GM18517 (cell line): ENCODE results near the gene S100A16.
"Not testable (repeated sequence)": the region's sequence is repeated elsewhere in the genome, so short reads cannot be mapped to it uniquely, and the experiment has no call there.

Source experiments
- ATAC-seq: cut with Tn5 transposase; IDR thresholded peaks from one replicate; pipeline ENCODE4 v1.9.1; 2021; ENCODE audit warnings: mild to moderate bottlenecking, moderate library complexity; ENCODE audit not compliant: unreplicated experiment

The S100A16 gene

DNA sequence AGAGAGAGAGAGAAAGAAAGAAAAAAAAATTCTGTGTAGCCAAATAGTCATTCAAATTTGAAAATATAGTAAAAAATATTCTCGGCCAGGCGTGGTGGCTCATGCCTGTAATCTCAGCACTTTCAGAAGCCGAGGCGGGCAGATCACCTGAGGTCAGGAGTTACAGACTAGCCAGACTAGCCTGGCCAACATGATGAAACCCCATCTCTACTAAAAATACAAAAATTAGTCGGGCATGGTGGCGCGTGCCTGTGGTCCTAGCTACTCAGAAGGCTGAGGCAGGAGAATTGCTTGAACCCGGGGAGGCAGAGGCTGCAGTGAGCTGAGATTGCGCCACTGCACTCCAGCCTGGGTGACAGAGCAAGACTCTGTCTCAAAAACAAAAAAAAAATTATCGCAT, 24.9 kb downstream of the S100A16 start:
- not testable (repeated sequence) for ATAC-seq

DNA sequence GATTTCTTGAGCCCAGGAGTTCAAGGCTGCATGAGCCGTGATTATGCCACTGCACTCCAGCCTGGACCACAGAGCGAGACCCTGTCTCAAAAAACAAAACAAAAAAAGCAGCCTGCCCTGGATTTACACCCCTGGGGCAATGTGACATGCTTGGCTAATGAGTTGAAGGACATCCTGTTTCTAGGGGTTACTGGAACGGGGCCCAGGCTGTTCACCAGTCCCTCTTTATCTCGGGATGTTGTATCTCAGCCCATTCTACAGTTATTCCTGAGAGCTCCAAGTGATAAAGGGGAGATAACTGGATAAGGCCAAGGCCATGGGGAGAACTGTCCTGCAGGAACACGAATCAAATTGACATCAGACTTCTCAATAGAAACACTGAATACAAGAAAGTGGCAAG, 25.6 kb downstream of the S100A16 start:
- ATAC-seq = no peak

DNA sequence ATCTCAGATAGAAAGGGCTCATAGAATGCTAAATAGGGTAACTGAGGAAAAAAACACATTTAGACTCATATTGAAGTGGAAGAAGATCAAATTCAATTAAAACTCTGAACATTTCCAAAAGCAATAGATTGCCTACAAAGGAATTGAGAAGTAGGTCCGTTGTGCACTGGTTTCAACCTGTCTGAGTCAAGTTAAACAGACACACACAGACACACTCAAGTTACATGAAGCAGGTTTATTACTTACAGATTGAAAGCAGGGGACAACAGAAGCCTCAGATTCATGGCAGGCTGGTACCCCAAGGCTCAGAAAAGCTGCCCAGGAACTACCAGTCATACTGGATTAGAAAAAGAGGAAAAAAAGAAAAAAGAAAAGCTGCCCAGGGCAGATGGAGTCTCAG, 26.6 kb downstream of the S100A16 start:
- no peak for ATAC-seq

DNA sequence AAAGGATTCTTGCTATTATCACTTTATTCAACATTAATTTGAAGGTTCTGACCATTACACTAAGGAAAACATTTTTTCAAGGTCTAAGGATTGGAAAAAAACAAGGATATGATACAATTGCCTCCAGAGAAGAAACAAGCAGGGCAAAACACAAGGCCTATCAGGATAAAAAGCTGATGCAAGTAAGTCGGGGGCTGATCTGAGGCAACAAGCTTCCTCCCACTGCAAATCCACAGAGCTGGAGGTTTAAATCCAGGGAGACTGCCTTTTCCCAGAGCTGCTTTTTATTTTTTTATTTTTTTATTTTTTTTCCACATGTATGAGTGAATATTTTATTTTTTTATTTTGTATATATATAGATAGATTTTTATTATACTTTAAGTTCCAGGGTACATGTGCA, 27.9 kb downstream of the S100A16 start:
- ATAC-seq = no peak

- ATAC-seq = no peak
Observed at GRCh38 chr1:153583976-153584375, 29.0 kb downstream of the S100A16 start.

- not testable (repeated sequence) for ATAC-seq
Observed at GRCh38 chr1:153583514-153583913, 29.4 kb downstream of the S100A16 start.

GRCh38 chr1:153582836-153583235, 30.1 kb downstream of the S100A16 start:
- not testable (repeated sequence) for ATAC-seq

DNA sequence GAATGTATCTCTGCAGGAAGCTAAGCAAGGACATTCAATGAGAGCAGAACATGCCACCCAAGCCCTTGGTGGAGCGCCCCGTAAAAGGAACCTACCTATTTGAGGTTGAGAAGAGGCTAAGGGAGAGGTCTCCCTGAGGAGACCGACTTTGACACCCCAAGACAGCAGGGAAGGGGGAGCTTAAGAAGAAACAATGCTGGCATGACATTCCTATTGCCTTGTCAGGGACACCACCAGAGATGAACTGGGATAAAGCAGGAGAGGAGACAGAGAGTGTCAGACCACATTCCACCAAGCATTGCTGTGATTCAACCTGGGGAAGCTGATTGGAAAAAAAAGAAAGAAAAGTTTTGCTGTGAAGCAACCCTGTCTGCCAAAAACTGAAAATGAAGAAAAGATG, 34.0 kb downstream of the S100A16 start:
- no peak for ATAC-seq

DNA sequence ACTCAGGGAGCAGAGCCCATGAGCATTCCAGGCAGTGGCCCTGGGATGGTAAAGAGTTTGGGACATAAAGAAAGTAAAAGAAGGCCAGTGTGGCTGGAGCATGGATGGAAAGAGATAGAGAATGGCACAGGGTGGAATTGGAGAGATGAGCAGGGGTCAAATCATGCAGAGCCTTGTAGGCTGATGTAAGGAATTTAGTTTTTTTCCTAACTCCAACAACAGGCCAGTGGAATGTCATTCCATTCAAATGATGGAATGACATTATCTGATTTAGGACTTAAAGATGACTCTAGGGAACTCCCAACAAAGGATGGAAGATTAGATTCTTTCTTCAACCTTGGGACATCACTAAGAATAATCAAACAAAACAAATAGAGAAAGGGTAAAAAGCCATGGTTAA, 34.4 kb downstream of the S100A16 start:
- ATAC-seq = no peak

GRCh38 chr1:153577624-153578051, 35.3 kb downstream of the S100A16 start:
- no peak for ATAC-seq

DNA sequence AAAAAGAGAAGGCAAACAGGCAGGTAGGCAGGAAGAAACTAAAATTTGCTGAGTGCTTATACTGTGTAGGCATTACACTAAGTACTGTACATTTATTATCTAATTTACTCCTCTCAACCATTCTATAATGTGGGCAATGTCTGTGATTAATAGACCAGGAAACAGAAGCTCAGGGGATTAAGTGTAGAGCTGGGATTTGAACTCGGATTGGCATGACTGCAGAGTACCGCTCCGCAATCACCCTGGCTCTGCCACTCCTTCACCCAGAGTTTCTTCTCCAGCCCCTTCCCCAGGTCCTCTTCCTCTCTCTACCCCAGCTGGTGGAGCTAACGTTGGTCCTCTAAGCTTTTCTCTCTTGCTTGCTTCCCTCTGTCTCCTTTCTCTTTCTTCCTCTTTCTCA, 35.8 kb downstream of the S100A16 start:
- no peak for ATAC-seq

- ATAC-seq = not testable (repeated sequence)
Observed at GRCh38 chr1:153575497-153575896, 37.4 kb downstream of the S100A16 start.

DNA sequence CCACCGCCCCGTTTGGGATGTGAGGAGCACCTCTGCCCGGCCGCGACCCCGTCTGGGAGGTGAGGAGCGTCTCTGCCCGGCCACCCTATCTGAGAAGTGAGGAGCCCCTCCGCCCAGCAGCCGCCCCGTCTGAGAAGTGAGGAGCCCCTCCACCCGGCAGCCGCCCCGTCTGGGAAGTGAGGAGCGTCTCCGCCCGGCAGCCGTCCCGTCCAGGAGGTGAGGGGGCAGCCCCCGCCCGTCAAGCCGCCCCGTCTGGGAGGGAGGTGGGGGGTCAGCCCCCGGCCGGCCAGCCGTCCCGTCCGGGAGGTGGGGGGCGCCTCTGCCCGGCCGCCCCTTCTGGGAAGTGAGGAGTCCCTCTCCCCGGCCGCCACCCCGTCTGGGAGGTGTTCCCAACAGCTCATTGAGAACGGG, 37.9 kb downstream of the S100A16 start:
- not testable (repeated sequence) for ATAC-seq

- no peak for ATAC-seq
Observed at GRCh38 chr1:153573351-153573750, 39.6 kb downstream of the S100A16 start.

DNA sequence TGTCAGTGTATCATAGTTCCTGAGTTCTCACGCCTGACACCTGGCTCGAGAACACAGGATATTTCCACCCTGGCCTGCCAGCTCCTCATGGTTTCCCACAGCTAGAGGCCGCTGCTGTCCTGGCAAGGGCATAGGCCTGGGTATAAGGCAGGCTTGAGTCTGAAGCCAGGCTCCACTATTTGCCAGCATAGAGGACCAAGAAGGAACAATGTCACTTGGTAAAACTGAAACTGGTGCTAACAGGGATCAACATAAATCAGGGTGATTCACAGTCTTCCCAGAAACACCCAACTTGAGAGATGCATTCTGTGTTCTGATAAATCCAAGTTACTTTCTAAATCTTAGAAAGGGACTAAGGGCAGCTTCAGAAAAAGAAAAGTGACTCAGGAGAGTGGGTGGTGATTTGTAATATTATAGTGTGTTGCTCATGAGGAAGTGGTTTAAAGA, 40.3 kb downstream of the S100A16 start:
- no peak for ATAC-seq

DNA sequence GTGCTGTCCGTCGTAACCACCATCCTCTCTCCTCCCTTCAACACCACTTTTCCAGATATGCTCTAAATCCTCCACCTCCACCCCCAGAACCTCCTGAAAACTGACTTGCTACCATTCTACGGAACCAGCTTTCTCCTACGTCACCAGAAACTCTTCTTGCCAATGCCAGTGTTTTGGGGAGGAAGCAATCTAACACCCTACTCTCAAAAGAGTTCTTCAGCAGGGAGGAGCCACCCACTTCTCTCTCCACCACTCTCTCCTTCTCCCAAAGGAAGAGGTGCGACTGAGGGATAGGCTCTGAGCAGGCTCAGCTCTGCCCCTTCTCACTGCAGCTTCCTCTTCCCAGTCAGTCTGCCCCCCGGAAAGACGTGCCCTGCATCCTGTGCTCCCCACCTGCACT, 41.2 kb downstream of the S100A16 start:
- no peak for ATAC-seq

DNA sequence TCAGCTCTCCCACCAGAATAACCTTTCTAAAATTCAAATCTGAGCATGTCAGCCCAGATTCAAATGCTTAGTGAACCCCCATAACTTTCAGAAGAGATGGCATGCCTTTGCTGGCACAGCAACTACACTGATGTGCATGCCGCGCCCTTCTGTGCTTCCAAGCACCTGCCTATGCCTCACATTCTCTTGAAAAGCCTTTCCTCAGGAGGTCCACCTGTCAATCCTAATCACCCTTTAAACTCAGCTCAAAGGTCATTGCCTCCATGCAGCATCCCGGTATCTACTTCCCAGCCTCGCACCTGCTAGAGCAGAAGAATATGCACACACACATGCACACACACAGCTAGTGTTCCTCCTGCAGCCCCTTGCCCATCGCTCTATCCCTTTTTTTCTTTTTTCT, 42.1 kb downstream of the S100A16 start:
- ATAC-seq = no peak

DNA sequence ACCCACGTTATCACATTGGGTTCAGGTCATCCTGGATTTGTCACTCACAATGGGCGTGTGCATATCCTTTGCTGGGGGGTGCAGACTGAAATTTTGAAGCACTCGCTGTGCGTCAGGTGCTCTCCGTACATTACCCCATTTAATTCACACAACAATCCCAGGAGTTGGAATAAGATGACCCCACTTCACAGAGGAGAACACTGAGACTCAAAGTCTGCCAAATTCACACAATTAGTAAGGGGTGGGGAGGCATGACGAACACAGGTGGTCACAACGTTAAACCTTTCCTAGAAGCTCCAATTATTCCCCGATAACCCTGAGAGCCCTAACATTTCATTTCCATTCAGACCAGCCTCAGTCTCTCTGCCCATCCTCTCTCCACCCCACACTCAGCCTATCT, 43.5 kb downstream of the S100A16 start:
- ATAC-seq = no peak

GRCh38 chr1:153568367-153569099, 44.4 kb downstream of the S100A16 start:
- no peak for ATAC-seq

- ATAC-seq = no peak
Observed at GRCh38 chr1:153567621-153568366, 45.1 kb downstream of the S100A16 start.

DNA sequence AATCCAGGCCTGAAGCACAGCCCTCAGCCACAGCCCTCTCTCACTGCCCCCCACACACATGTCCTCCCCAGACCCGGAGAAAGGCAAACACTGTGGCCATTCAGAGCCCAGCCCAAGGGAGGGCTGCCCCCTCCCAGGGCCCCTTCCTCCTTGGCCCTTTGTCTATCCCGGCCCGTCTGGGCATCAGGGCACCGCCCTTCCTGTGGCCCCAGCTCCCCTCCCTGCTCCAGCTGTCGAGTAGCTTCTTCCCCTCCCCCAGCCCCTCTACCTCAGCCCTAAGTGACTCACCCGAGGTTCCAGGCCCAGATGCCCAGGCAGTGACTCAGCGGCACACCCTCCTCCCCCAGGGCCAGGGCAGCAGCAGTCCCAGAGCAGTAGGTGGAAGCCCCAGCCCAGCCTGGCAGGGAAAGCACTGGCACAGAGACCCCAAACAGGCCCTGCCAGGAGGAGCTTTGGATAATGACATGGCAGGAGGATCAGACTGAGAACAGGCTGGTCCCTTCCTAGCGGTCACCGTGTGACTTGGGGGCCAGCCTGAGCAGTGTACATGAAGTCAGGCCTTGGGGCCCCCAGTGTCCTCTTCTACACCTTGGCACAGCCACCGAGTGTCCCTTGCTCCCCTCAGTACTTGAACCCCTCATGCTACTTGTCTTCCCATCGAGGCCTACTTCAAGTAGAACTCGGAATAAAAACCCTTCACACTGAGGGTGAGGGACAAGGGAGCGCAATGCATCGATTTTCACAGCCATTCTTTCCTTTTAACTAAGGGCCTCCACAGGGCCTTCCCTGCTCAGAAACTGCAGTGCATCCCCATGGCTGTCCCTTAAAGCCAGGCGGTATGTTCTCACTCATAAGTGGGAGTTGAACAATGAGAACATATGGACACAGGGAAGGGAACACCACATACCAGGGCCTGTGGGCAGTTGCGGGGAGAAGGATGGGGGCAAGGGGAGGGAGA, 46.2 kb downstream of the S100A16 start:
- no peak for ATAC-seq
